ENCODE data around the gene PAFAH2.

The PAFAH2 gene

GRCh38 chr1:25927521-25928265 is 70.2 kb downstream of the PAFAH2 start:
- no peak for DNase-seq

- DNase-seq, result no peak
Measured at GRCh38 chr1:25926731-25927496, 70.9 kb downstream of the PAFAH2 start.

- DNase-seq, result no peak
Measured at GRCh38 chr1:25924454-25924853, 73.4 kb downstream of the PAFAH2 start.

GRCh38 chr1:25922971-25923552 is 74.8 kb downstream of the PAFAH2 start:
- peak; percentile 19 for DNase-seq

- peak; percentile 33 for DNase-seq
Measured at GRCh38 chr1:25922056-25922970, 75.5 kb downstream of the PAFAH2 start.

GRCh38 chr1:25918615-25919014 is 79.2 kb downstream of the PAFAH2 start:
- DNase-seq, result no peak

GRCh38 chr1:25917996-25918395 is 79.9 kb downstream of the PAFAH2 start:
- peak; percentile 24 for DNase-seq

GRCh38 chr1:25916460-25916859 is 81.4 kb downstream of the PAFAH2 start:
- no peak for DNase-seq

GRCh38 chr1:25914074-25914995 is 83.5 kb downstream of the PAFAH2 start:
- peak; percentile 44 for DNase-seq

GRCh38 chr1:25913206-25913605 is 84.7 kb downstream of the PAFAH2 start:
- DNase-seq, result no peak

GRCh38 chr1:25912076-25912831 is 85.6 kb downstream of the PAFAH2 start:
- DNase-seq, result peak; percentile 90

GRCh38 chr1:25911162-25911561 is 86.7 kb downstream of the PAFAH2 start:
- no peak for DNase-seq

Data from fibroblast of skin of scalp (primary cell).